ENCODE data around the gene ACBD6. TPM values are rescaled to one million over a fixed set of nuclear protein-coding genes. Genes with fewer than 3 reads are reported as not detected.

The ACBD6 gene
- total and polyA plus RNA-seq, 4 experiments from 2014 or later = 31.7 to 64.2 (median 44.9) TPM

GRCh38 chr1:180376800-180377199 is 125.6 kb downstream of the ACBD6 start:
- peaks cover 0 to 52% (median 43%) of the 10 kb centered on the region in 8 donors for H3K9me3 Mint-ChIP-seq
- ChIA-PET CTCF (ENCODE audit: partially characterized antibody) (no interaction called here), POLR2A (ENCODE audit: partially characterized antibody) (no interaction called here)
- Histone ChIP-seq H3K27ac (ENCODE audit: low read depth, low read length) (no peak overlapping the region), H3K9me3 (ENCODE audit: control insufficient read depth in 1 of 2, low read length in 2 of 2) (peaks cover 0 to 22% of the 10 kb centered on the region in 2 donors), H3K4me3 (ENCODE audit: low read length in 2 of 2) (no peak overlapping the region), H3K27me3 (ENCODE audit: insufficient read depth, low read length) (no peaks in the 10 kb centered on the region), H3K36me3 (ENCODE audit: insufficient read depth, low read length) (no peaks in the 10 kb centered on the region), H3K4me1 (ENCODE audit: insufficient read depth, low read length) (no peaks in the 10 kb centered on the region)
- H3K27me3 Mint-ChIP-seq = no peaks in the 10 kb centered on the region
- no peak for DNase-seq
- peaks cover 0 to 10% (median under 1%) of the 10 kb centered on the region in 4 donors for H3K4me1 Mint-ChIP-seq
- H3K27ac Mint-ChIP-seq = peak overlapping the region in 1 of 7 donors; percentile 61
- H3K4me3 Mint-ChIP-seq = no peak overlapping the region
- peaks cover 37 to 57% of the 10 kb centered on the region in 2 donors for H3K36me3 Mint-ChIP-seq
- intact Hi-C loops (cut with micrococcal nuclease) = no loop called here

- Histone ChIP-seq H3K9me3 (ENCODE audit: control insufficient read depth in 1 of 2, low read length in 2 of 2) (peaks cover 0 to 21% of the 10 kb centered on the region in 2 donors), H3K4me3 (ENCODE audit: low read length in 2 of 2) (no peak overlapping the region), H3K36me3 (ENCODE audit: insufficient read depth, low read length) (no peaks in the 10 kb centered on the region), H3K4me1 (ENCODE audit: insufficient read depth, low read length) (no peaks in the 10 kb centered on the region), H3K27me3 (ENCODE audit: insufficient read depth, low read length) (no peaks in the 10 kb centered on the region), H3K27ac (ENCODE audit: low read depth, low read length) (no peak overlapping the region)
- Mint-ChIP-seq H3K4me3 (no peak overlapping the region), H3K27me3 (no peaks in the 10 kb centered on the region), H3K36me3 (peaks cover 40 to 56% of the 10 kb centered on the region in 2 donors), H3K4me1 (peaks cover 0 to 8% (median under 1%) of the 10 kb centered on the region in 4 donors), H3K27ac (no peak overlapping the region), H3K9me3 (peaks cover 0 to 47% (median 39%) of the 10 kb centered on the region in 8 donors)
- CTCF ChIA-PET (ENCODE audit: partially characterized antibody) = no interaction called here
- intact Hi-C loops (cut with micrococcal nuclease) = no loop called here
- DNase-seq = no peak
- POLR2A ChIA-PET (ENCODE audit: partially characterized antibody) = no interaction called here
Observed at GRCh38 chr1:180376253-180376652, 126.1 kb downstream of the ACBD6 start.

- POLR2A ChIA-PET (ENCODE audit: partially characterized antibody) = interaction anchor here (0.6 kb wide), 1 partner anchor 8 kb away, joined by 3 read pairs; no protein-coding TSS in a partner anchor
- Histone ChIP-seq H3K4me3 (ENCODE audit: low read length in 2 of 2) (no peak overlapping the region), H3K4me1 (ENCODE audit: insufficient read depth, low read length) (no peaks in the 10 kb centered on the region), H3K9me3 (ENCODE audit: control insufficient read depth in 1 of 2, low read length in 2 of 2) (no peaks in the 10 kb centered on the region), H3K27ac (ENCODE audit: low read depth, low read length) (no peak overlapping the region), H3K27me3 (ENCODE audit: insufficient read depth, low read length) (no peaks in the 10 kb centered on the region), H3K36me3 (ENCODE audit: insufficient read depth, low read length) (no peaks in the 10 kb centered on the region)
- Mint-ChIP-seq H3K27me3 (no peaks in the 10 kb centered on the region), H3K27ac (no peak overlapping the region), H3K4me1 (peaks cover 0 to 2% (median under 1%) of the 10 kb centered on the region in 4 donors), H3K9me3 (peaks cover 0 to 15% (median 9%) of the 10 kb centered on the region in 8 donors), H3K4me3 (no peak overlapping the region), H3K36me3 (peaks cover 21 to 39% of the 10 kb centered on the region in 2 donors)
- intact Hi-C loops (cut with micrococcal nuclease) = no loop called here
- no peak for DNase-seq
- CTCF ChIA-PET (ENCODE audit: partially characterized antibody) = no interaction called here
Observed at GRCh38 chr1:180372728-180373127, 129.6 kb downstream of the ACBD6 start.

GRCh38 chr1:180370597-180370996 is 131.8 kb downstream of the ACBD6 start:
- Mint-ChIP-seq H3K27me3 (no peaks in the 10 kb centered on the region), H3K4me1 (peaks cover 0 to 3% (median under 1%) of the 10 kb centered on the region in 4 donors), H3K27ac (no peak overlapping the region), H3K4me3 (no peak overlapping the region), H3K36me3 (peaks cover 9 to 27% of the 10 kb centered on the region in 2 donors), H3K9me3 (no peaks in the 10 kb centered on the region)
- POLR2A ChIA-PET (ENCODE audit: partially characterized antibody) = no interaction called here
- no peak for DNase-seq
- Histone ChIP-seq H3K36me3 (ENCODE audit: insufficient read depth, low read length) (no peaks in the 10 kb centered on the region), H3K27me3 (ENCODE audit: insufficient read depth, low read length) (no peaks in the 10 kb centered on the region), H3K27ac (ENCODE audit: low read depth, low read length) (no peak overlapping the region), H3K9me3 (ENCODE audit: control insufficient read depth in 1 of 2, low read length in 2 of 2) (no peaks in the 10 kb centered on the region), H3K4me1 (ENCODE audit: insufficient read depth, low read length) (no peaks in the 10 kb centered on the region), H3K4me3 (ENCODE audit: low read length in 2 of 2) (no peak overlapping the region)
- CTCF ChIA-PET (ENCODE audit: partially characterized antibody) = no interaction called here
- intact Hi-C loops (cut with micrococcal nuclease) = no loop called here

- Mint-ChIP-seq H3K9me3 (no peaks in the 10 kb centered on the region), H3K36me3 (peaks cover 9 to 25% of the 10 kb centered on the region in 2 donors), H3K27me3 (no peaks in the 10 kb centered on the region), H3K4me1 (peaks cover 0 to 3% (median under 1%) of the 10 kb centered on the region in 4 donors), H3K4me3 (no peak overlapping the region), H3K27ac (no peak overlapping the region)
- no peaks in the 10 kb centered on the region for H3K4me1 ChIP-seq (ENCODE audit: insufficient read depth, low read length)
- intact Hi-C loops (cut with micrococcal nuclease) = no loop called here
- H3K4me3 ChIP-seq (ENCODE audit: low read length in 2 of 2) = no peak overlapping the region
- H3K27ac ChIP-seq (ENCODE audit: low read depth, low read length) = no peak overlapping the region
- H3K36me3 ChIP-seq (ENCODE audit: insufficient read depth, low read length) = no peaks in the 10 kb centered on the region
- CTCF ChIA-PET (ENCODE audit: partially characterized antibody) = no interaction called here
- H3K27me3 ChIP-seq (ENCODE audit: insufficient read depth, low read length) = no peaks in the 10 kb centered on the region
- H3K9me3 ChIP-seq (ENCODE audit: control insufficient read depth in 1 of 2, low read length in 2 of 2) = no peaks in the 10 kb centered on the region
- no peak for DNase-seq
- POLR2A ChIA-PET (ENCODE audit: partially characterized antibody) = no interaction called here
Observed at GRCh38 chr1:180370188-180370587, 132.2 kb downstream of the ACBD6 start.

GRCh38 chr1:180369061-180369460 is 133.3 kb downstream of the ACBD6 start:
- Mint-ChIP-seq H3K9me3 (no peaks in the 10 kb centered on the region), H3K36me3 (peaks cover 7 to 22% of the 10 kb centered on the region in 2 donors), H3K4me1 (peaks cover 2 to 6% (median 4%) of the 10 kb centered on the region in 4 donors), H3K4me3 (no peak overlapping the region), H3K27ac (no peak overlapping the region), H3K27me3 (no peaks in the 10 kb centered on the region)
- POLR2A ChIA-PET (ENCODE audit: partially characterized antibody) = no interaction called here
- CTCF ChIA-PET (ENCODE audit: partially characterized antibody) = interaction anchor here (0.5 kb wide), 1 partner anchor 695 kb away, joined by 3 read pairs; no protein-coding TSS in a partner anchor
- H3K9me3 ChIP-seq (ENCODE audit: control insufficient read depth in 1 of 2, low read length in 2 of 2) = no peaks in the 10 kb centered on the region
- H3K27me3 ChIP-seq (ENCODE audit: insufficient read depth, low read length) = no peaks in the 10 kb centered on the region
- H3K27ac ChIP-seq (ENCODE audit: low read depth, low read length) = no peak overlapping the region
- H3K4me3 ChIP-seq (ENCODE audit: low read length in 2 of 2) = no peak overlapping the region
- no peak for DNase-seq
- intact Hi-C loops (cut with micrococcal nuclease) = no loop called here
- H3K36me3 ChIP-seq (ENCODE audit: insufficient read depth, low read length) = no peaks in the 10 kb centered on the region
- no peaks in the 10 kb centered on the region for H3K4me1 ChIP-seq (ENCODE audit: insufficient read depth, low read length)

- H3K4me1 ChIP-seq (ENCODE audit: insufficient read depth, low read length) = no peaks in the 10 kb centered on the region
- Mint-ChIP-seq H3K27me3 (no peaks in the 10 kb centered on the region), H3K36me3 (peaks cover 3 to 23% of the 10 kb centered on the region in 2 donors), H3K4me1 (peaks cover 2 to 6% (median 5%) of the 10 kb centered on the region in 4 donors), H3K4me3 (no peak overlapping the region), H3K9me3 (no peaks in the 10 kb centered on the region), H3K27ac (no peak overlapping the region)
- H3K36me3 ChIP-seq (ENCODE audit: insufficient read depth, low read length) = no peaks in the 10 kb centered on the region
- DNase-seq = no peak
- POLR2A ChIA-PET (ENCODE audit: partially characterized antibody) = no interaction called here
- H3K4me3 ChIP-seq (ENCODE audit: low read length in 2 of 2) = no peak overlapping the region
- intact Hi-C loops (cut with micrococcal nuclease) = no loop called here
- no peaks in the 10 kb centered on the region for H3K9me3 ChIP-seq (ENCODE audit: control insufficient read depth in 1 of 2, low read length in 2 of 2)
- no peaks in the 10 kb centered on the region for H3K27me3 ChIP-seq (ENCODE audit: insufficient read depth, low read length)
- H3K27ac ChIP-seq (ENCODE audit: low read depth, low read length) = no peak overlapping the region
- CTCF ChIA-PET (ENCODE audit: partially characterized antibody) = interaction anchor here (0.8 kb wide), 1 partner anchor 451 kb away, joined by 3 read pairs; no protein-coding TSS in a partner anchor
Observed at GRCh38 chr1:180366371-180367068, 135.9 kb downstream of the ACBD6 start.

Measured in CD4-positive, alpha-beta memory T cell (primary cell).